Islet precursor cell (in vitro differentiated cells): ENCODE measurements around the gene CLSTN1.
A peak's percentile ranks its signal among the peaks of the same experiment; 100 is the strongest.
"Not testable (repeated sequence)": the region's sequence is repeated elsewhere in the genome, so short reads cannot be mapped to it uniquely, and the experiment has no call there.

Source experiments
- DNase-seq: peaks from one replicate; pipeline ENCODE4 v3.0.0-alpha.2; 2018

CLSTN1 gene

GRCh38 chr1:9728451-9729295, 95.1 kb downstream of the CLSTN1 start:
- DNase-seq, result no peak

- no peak for DNase-seq
These were observed 96.7 kb downstream of the CLSTN1 start for GRCh38 chr1:9726905-9727595.

- DNase-seq, result no peak
These were observed 97.4 kb downstream of the CLSTN1 start for GRCh38 chr1:9726406-9726805.

GRCh38 chr1:9724706-9725476, 98.9 kb downstream of the CLSTN1 start:
- DNase-seq, result peak; percentile 81

GRCh38 chr1:9723926-9724325, 99.8 kb downstream of the CLSTN1 start:
- no peak for DNase-seq

- no peak for DNase-seq
These were observed 100.5 kb downstream of the CLSTN1 start for GRCh38 chr1:9723068-9723805.

GRCh38 chr1:9722378-9722749, 101.4 kb downstream of the CLSTN1 start:
- no peak for DNase-seq

- peak; percentile 82 for DNase-seq
These were observed 102.0 kb downstream of the CLSTN1 start for GRCh38 chr1:9721606-9722377.

GRCh38 chr1:9720785-9721605, 102.8 kb downstream of the CLSTN1 start:
- DNase-seq, result no peak

GRCh38 chr1:9719978-9720722, 103.6 kb downstream of the CLSTN1 start:
- no peak for DNase-seq

GRCh38 chr1:9718006-9718680, 105.6 kb downstream of the CLSTN1 start:
- DNase-seq, result no peak

- DNase-seq, result peak; percentile 83
These were observed 106.4 kb downstream of the CLSTN1 start for GRCh38 chr1:9717193-9718005.

GRCh38 chr1:9716404-9717192, 107.2 kb downstream of the CLSTN1 start:
- no peak for DNase-seq

- DNase-seq, result no peak
These were observed 108.1 kb downstream of the CLSTN1 start for GRCh38 chr1:9715536-9716226.

GRCh38 chr1:9714257-9714718, 109.5 kb downstream of the CLSTN1 start:
- no peak for DNase-seq

GRCh38 chr1:9712767-9713166, 111.0 kb downstream of the CLSTN1 start:
- not testable (repeated sequence) for DNase-seq

- DNase-seq, result no peak
These were observed 112.2 kb downstream of the CLSTN1 start for GRCh38 chr1:9711466-9712020.
